HuH-7 (cell line): ENCODE results near the gene RRAGC.
"Not testable (repeated sequence)": the region's sequence is repeated elsewhere in the genome, so short reads cannot be mapped to it uniquely, and the experiment has no call there.

Experiments used
- DNase-seq: peaks from one replicate; pipeline ENCODE4 v3.0.0; 2011; ENCODE audit warnings: low spot score

RRAGC gene

DNA sequence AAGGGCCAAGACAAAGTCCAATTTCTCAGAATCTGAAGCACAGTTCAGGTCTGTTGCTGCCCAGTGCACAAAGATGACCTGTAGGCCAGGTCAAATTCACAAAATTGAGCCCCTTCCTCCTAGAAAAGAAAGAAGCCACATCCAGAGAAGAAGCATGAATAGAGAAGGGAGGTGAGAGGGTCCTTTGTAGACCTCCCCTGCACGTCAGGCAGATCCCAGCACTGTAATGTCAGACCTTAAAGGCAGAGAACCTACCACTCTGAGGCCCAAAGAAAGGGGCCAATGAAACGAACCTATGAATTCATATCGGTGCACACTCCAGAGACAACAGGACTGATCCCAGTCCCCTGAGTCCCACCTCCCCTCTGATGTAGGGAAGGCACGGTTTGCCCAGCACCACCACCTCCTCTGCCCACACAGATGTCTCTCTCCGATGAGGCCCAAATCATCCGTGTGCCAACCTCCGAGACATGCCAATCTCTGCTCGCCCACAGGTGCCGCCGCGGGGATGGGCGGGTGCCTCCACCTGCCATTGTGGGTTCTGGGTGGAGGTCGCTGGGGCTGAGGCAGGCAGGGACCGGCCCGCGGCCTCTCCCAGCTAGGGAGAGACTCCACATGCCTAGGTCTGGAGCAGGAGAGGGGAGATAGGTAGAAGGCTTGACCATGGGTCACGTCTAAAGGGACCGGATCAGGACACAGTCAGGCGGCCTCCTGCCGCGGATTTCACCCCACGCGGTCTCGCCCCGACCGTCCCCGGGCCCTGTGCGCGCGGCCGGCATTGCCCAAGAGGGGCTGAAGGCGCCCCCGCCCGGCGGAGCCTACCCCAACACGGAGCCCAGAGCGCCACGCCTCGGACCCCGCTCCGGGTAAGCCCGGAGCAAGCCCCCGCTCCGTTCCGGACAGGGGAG, 42.1 kb downstream of the RRAGC start:
- DNase-seq: no peak

DNA sequence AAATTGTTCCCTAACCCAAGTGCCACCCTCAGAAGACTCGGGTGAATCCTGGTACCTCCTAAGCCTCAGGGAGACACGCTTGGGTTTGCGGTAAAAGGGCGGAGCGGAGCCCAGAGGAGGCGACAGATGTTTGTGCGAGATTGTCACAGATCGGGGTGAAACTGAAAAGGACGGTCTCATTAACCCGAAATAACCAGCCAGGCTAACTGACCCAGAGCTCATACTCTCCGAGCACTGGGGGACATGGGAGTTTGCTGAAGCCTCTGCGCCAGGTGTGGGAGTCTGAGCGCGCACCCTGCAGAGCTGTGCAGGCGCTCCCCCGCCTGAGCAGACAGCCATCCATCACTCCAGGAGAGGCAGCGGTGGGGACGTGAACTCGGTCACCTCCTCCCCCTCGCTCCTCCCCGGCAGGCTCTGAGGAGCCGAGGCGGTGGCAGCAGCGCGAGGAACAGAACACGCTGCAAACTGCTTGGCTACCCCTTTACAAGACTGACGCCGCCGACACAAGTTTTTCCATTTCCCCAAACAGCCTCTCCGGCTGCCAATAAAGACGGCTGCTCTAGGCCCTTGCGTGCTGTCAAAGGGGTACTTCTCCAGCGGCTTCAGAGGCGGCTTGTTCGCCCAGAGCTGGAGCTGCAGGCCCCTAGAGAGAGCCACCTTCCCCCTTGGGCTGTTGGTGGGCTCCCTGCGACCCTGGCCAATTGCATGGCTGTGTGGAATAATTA, 43.5 kb downstream of the RRAGC start:
- no peak for DNase-seq

DNA sequence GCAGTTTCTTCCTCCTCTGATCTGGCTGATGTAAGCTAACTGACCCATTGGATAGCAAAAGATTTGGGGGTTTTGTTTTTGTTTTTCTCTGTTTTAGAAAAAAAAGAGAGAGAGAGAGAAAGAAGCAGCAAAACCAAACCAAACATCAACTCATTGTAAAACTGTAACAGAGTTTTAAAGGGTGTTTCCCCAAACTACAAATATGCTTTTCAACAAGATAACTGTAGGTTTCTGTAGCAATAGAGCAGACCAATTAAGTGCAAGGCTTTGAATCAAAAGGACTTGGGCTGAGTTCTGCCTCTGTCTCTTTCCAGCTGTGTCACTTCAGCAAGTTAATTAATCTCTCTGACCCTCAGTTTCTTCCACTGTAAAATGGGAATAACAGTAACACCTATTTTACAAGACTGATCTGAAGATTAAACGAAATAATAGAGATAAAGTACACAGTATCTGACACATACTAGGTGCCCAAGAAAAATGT, 44.5 kb downstream of the RRAGC start:
- DNase-seq: no peak

DNA sequence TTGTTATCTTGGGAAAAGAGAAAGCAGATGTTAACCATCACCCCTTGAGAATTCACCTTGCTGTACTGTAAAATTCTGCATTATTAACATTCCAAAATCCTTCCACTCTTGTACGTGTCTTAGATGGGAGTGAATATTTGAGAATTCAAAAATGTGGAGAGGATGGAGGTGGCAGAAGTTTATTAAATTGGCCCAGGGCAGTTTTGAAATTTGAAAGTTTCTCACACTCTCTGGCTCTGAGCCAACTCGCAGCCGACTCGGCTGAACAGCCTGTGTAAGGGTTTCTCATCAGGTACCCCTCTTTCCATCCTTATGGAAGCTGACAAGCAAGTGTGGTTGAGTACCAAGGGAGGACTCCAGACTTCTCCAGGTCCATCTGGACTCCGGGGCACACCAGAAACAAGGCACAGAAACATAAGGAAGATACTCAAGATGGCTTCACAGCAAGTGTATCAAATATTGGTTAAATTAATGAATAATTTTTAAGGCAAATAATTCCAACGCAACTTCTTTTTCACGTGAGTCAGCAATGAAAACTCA, 45.1 kb downstream of the RRAGC start:
- no peak for DNase-seq

DNA sequence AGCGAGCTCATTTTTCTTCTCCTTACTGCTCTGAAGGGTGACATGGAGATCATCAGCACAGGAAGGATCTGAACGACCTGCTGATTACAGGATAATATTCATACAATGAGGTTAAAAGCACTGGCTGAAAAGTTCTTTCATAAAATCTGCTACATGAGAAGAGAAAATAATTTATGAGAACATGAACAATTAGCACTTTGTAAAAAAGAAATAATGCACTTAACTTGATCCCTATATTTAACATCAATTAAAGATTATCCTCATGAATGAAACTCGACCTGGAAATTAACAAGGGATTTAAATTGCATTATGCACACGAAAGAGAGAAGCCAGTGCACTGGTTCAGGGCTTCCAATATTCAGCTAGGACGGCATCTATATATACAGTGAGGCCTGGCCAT, 46.6 kb downstream of the RRAGC start:
- DNase-seq: no peak

DNA sequence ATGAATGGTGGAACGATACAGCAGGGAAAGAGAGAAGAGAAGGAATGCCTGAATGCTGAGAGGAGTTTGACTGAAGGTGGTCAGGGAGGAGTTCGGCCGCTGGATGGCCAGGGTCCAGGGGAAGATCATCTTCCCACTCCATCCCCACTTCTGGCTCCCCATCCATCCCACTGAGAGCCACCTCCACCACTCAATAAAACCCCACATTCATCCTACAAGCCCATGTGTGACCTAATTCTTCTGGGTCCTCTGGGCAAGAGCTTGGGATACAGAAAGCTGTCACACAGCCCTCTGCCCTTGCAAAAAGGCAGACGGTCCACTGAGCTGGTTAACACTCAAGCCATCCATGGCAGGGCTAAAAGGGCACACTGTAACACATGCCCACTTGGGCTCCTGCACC, 48.1 kb downstream of the RRAGC start:
- not testable (repeated sequence) for DNase-seq

DNA sequence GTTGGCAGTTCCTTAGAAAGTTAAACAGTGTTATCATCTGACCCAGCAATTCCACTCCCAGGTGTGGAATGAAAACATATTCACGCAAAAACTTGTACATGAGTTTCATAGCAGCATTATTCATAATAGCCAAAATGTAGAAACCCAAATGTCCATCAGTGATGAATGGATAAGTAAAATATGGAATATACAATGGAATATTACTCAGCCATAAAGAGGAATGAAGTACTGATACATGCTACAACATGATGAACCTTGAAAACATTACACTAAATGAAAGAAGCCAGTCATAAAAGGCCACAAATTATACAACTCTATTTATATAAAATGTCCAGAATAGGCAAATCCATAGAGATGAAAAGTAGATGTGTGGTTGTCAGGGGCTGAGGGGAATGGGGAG, 53.5 kb downstream of the RRAGC start:
- no peak for DNase-seq

DNA sequence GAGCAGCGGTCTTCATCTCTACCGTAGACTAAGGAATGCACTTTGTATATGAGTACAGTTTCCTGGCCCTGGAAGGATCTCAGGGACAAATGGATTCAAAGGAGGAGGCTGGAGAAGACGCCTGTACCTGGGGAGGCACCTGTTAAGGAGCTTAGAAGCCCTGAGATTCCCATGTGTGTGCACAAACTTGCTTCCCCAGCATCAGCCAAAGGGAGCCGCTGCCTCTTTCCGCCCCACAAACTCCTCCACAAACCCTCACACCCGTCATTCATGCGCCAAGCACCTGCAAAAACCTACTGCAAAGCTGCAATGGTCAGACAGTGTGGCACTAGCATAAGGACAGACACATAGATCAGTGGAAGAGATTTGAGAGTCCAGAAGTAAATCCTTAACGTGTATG, 54.5 kb downstream of the RRAGC start:
- DNase-seq: no peak

DNA sequence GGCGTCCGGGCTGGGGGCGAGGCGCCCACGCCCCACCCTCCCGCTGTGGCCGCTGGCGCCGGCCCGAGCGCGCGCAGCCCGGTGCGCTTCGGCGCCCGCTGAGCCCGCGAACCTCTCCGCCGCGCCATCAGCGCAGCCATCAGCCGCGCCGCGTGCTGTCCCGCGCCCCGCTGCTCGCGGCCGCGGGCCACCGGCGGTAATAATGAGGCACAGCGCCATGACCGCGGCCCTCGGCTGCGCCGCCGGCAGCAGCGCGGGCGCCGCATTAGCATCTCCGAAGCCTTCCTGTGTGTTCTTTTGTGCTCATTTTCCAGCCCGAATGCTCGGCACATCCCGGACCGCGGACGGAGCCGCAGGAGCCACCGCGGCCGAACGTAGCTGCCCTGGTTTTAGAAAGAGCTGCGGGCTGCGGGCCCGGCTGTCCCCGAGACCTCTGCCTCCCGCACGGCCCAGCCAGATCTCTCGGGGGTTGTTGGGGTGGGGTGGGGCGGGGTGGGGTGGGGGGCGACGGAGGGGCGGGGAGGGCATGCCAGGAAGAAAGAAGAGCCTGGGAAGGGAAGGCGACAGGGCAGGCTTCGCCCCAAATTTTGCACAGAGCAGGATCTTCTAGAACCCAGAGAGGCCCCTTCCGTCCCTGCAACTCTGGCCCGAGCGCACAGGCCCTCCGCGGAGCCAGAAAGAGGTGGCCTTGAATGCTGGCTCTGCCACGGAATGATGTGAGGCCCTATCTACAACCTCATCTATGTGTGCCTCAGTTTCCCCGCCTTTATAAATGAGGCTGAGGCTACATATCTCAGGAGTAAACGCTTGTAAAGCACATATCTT, 55.3 kb downstream of the RRAGC start:
- DNase-seq: peak; percentile 33

DNA sequence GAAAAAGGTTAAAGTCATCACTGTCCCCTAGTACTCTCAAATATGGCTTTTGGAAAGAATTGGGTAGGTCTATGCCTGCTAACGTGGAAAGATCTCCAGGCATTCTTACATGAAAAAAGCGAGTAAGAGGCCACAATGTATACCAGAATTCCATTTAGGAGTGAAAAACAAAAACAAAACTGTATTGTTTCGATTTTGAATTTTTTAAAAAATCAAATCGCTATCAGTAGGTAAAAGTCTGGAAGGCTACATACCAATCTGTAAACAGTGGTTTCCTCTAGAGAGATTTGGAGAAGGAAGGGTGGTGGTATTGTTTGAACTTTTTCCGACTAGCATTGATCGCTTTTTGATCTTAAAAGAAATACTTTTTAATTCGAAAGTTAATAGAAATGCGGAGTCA, 55.9 kb downstream of the RRAGC start:
- DNase-seq: no peak

DNA sequence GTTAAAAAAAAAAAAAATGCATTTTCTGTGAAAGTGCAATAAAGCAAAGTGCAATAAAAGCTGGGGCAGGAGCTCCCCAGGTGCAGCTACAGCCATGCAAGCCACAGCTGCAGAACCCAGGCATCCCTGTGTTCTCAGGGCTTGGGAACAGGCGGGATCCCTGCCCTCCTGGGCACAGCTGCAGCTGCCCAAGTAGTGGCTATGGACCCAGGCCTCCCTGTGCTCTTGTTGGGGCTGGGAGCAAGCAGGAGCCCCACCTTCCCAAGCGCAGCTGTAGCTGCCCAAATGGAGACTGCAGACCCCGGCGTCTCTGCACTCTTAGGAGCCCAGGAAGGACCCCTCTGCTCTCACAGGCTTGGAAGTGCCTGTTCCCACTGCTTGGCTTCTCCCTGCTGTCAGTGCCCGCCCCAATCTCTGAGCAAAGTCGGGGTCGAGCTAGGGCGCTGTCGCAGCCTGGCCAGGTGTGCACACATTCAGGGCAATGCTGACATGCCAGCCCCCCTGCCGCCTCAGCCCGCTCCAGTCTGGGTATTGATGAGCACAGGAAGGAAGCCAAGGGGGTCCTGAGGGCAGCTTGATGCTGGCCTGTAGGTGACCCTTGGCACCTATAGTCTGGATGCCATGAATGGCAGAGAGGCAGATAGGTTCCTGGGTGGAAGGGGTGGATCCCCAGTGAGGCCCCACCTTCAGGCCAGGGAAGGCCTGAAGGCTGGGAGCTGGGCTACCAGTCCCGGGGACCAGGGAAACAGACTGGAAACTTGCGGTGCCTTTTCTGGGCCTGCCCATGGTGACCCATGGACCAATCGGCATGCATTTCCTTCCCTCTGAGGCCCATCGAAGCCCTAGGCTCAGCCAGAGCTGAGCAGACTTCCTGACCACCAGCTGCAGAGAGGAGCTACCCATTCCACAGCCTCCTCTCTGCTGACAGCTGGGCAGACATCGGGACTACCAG, 58.6 kb downstream of the RRAGC start:
- no peak for DNase-seq

DNA sequence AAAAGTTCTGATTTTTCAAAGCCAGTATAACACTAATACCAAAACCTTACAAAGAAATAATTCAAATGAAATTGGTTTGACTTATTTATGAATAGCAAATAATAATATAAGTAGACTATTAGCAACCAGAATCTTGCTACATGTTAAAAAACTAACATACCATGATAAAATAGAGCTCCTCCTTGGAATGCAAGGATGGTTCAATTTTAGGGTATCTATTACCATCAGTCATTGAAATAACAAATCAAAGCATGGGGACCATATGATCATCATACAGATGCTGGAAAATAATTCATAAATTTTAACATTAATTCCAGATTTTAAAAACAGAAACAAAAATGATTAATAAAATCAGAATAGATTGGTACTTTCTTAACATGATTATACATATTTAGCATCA, 66.3 kb downstream of the RRAGC start:
- DNase-seq: no peak

DNA sequence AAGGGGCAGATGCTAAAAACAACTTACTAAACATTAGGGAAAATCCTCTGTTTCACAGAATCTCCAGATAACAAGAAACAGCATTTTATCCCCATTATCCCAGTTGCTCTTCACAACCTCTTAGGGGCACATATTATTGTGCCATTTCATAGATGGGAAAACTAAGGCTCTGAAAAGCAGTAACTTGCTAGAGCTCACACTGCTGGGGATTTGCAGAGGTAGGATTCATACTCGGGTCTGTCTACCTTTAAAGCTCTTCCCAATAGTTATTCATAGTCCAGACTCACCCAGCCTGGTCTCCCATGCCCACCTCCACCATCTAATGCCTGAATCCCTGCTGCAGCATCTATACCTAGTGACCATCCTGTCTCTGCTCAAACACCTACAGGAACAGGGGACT, 67.7 kb downstream of the RRAGC start:
- DNase-seq: no peak

DNA sequence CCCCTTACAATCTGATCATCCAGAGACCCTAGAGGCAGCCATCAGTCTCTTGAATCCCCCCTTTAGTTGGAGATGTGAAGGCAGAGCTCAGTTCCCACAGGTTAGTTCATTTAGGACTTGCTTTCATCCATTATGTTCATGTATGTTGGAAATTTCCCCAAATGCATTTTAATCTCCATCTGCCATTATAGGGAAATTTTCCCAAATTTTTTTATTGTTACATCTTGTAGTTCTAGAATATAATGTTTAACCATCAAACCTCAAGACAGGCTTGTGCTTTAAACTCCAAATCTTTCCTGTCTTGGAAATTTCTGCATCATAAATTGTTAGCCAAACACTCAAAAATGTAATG, 68.4 kb downstream of the RRAGC start:
- no peak for DNase-seq

DNA sequence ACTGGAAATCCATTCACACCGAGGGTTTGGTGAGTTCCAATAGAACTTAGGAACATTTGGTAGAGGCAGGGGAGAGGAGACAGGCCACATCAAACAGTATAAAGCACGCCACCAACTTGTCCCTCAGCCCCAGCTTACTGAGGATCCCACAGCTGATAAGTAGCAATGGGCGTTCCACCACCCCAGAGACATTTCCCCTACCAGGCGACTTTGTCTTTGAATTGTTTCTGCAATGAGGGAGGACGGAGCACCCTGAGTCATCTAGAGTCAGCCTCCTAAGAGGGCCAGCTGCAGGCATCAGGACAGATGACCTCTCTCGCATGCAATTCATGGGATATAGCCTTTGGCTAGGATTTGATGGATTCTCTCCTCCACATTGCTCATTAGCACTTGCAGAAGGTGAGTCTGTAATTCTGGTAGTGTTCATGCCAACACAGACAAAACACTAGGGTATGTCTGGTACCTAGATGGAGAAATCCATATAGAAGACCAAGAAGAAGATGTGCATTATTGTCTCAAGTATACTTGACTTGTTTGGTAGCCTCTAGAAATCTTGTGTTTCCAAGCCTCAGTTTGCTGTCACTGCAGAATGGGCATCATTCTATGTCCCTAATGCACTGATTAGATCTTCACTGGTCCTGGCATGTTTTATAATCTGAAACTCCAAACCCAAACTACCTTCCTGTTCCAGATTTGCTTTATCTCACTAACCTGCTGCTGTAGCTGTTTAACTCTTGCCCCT, 69.0 kb downstream of the RRAGC start:
- no peak for DNase-seq

DNA sequence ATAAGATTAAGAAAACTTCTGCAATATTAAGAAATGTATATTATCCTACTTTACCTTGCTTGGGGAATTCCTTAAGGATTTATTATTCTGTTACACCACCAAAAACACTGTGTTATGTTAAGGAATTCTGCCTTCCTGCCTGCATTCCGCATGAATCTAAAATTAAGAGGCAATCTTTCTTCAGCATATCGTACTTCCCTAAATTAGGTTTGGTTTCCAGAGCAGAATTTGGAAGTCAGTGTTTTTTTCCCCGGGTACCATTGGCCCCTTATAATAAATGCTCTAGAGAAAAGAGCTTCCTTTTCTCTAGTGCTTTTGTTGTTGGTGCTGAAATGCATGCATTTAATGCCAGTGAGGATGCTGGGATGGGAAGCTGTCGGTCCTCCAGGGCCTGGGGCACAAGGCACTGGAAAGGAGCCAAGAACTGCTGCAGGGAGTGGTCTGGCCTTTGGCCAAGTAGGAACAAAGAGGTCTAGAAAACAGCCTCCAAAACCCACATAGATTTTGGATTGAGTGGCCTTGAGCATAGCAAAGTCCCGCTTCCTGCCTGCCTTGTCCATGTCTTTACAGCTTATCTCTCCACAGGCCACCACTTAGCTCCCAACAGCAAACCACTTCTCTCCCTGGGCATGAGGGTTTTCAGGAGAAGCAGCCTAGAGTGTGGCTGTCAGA, 69.9 kb downstream of the RRAGC start:
- DNase-seq: no peak

DNA sequence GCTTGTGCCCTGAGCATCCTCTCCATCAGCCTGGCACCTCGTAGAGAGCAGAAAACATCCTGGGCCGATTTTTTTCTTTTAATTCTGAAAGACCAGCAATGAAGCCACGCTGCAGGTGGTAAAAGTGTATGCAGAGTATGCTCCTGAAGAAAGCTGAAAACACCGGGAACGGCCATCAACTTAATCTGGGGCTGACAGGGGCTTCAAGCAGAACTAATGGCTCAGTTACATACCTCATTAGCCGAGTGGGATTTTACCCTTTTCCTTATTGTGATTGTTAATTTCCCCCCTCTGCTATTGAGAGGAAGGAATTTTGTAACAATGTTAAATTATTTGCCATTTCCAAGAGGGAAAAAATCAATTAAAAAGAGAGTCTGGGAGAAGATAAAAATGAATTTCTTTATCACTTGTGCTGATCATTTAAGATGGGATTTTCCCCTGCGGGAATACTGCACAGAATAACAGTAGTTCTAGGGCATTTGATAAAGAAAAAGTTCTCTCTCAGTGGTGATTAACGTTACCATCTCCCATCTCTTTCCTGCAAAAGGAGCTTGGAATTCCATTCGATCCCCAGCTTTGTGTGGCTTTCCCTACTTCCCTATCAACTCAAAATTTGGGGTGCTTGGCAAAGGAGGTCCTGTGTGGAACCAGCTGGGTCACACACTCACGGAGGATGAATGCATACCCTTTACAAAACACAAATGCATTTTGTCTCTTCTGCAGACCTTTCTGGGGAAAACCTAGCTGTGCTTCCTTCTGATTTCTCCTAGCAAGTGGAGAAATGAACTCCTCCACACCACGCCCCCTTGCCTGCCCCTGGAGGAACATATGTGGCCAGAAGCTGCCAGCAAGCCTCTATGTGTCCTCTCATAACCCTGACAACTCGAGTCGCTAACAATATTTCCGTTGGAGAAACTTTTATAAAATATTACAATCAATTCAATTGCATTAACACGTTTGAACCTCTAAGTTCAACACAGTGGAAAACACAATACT, 70.9 kb downstream of the RRAGC start:
- no peak for DNase-seq
